ENCODE data around the gene CDKN2C.

GRCh38 chr1:50973875-50974617 lies 4.0 kb downstream of the CDKN2C start:
- TF ChIP-seq CTCF (IDR thresholded peaks at IDR 0.05): no peak
- TF ChIP-seq POLR2A (IDR thresholded peaks at IDR 0.05): no peak

Data from heart left ventricle (tissue), 13 donors.